Hair follicle dermal papilla cell (primary cell): ENCODE measurements around the gene TLE1. TPM values are rescaled to one million over a fixed set of nuclear protein-coding genes. Genes with fewer than 3 reads are reported as not detected.

Experiments used
- small RNA-seq: library from RNA; depleted of rRNA; stranded (forward); fragments of <200 nt; gene quantifications from one replicate; pipeline ENCODE3, GENCODE V24; 2012
- total RNA-seq: library from RNA; depleted of rRNA; stranded (reverse); fragments of >200 nt; gene quantifications from 2 replicates; pipeline ENCODE4 v1.2.3, GENCODE V29; 2012

The TLE1 gene
- 25.7 and 28.7 TPM in 2 replicates for total RNA-seq

DNA sequence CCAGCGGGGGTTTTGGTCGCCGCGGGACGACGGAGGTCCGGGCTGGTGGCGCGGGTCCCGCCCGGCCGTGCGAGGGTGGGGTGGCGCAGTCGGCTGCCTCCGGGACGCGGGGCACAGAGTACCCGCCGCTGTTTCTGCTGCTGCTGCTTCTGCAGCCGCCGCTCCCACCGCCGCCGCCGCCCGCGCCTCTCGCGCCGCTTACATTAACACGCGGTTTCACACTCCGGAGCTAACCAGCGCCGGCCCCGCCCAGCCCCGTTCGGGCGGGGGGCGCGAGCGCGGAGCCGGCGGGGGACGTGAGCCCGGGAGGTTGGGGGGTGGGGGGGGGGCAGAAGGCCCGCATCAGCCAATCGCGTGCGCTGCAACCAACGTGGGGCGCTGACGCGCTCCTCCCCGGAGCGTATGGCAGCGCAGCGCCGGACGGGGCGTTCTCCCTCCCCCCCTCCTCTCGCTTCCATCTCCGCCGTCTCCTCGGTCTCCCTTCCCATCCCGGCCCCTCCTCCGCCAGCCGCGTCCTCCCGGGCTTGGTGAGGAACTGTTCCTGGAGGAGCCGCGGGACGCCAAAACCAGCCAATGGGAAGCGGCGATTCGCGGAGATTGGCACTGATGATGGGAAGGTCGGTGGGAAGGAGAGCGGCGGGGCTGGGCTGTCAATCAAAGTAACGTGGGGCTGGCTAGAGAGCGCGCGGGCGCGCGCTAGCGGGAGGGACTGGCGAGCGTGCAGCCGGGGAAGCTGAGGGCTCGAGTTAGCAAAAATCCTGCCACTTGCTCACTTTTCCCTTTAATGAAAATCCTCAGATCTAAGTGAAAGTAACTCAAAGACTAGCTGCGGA is at the start of gene TLE1:
TLE1 (minus strand) TSS at position 205 of the 833 bp plus-strand sequence. CDS start 1,307 bp downstream, outside the sequence.

Small RNA genes lying within 50 kb of the gene (small RNA-seq; reads per million reads assigned to genes)
- gene RNU6-1035P, result not detected

Other genes starting within 250 kb of the TLE1 start
- not detected in 2 replicates for gene SPATA31D4, start 238.9 kb upstream of the TLE1 start, total RNA-seq